Spinal cord (tissue), 10 donors: ENCODE results near the gene ANKRD6. TPM values are rescaled to one million over a fixed set of nuclear protein-coding genes. Genes with fewer than 3 reads are reported as not detected.

Source experiments
- DNase-seq, 6 donors: peaks; one replicate each; pipeline versions ENCODE4 v3.0.0 to v3.0.0-alpha.2; 2013 to 2015; ENCODE audit warnings: low spot score in 6 of 6, low read depth in 4 of 6
- H3K27ac ChIP-seq: one replicate; pipeline ENCODE4 v1.5.1; 2013; ENCODE audit warnings: low read depth, low read length, control low read depth
- H3K27me3 ChIP-seq: one replicate; pipeline ENCODE4 v1.6.1; 2013; ENCODE audit warnings: low read length; ENCODE audit not compliant: control insufficient read depth, insufficient read depth
- H3K36me3 ChIP-seq: one replicate; pipeline ENCODE4 v1.6.1; 2013; ENCODE audit warnings: low read length; ENCODE audit not compliant: control insufficient read depth, insufficient read depth
- H3K4me1 ChIP-seq: one replicate; pipeline ENCODE4 v1.6.1; 2013; ENCODE audit warnings: low read length; ENCODE audit not compliant: control insufficient read depth, insufficient read depth
- H3K4me3 ChIP-seq: one replicate; pipeline ENCODE4 v1.5.1; 2013; ENCODE audit warnings: low read depth, low read length, control low read depth
- H3K9me3 ChIP-seq: one replicate; pipeline ENCODE4 v1.6.1; 2013; ENCODE audit warnings: low read length; ENCODE audit not compliant: control insufficient read depth, insufficient read depth
- WGBS: methylation state at CpG from one replicate; pipeline ENCODE4 v1.1.5; 2013; ENCODE audit warnings: missing lambda C conversion rate; ENCODE audit not compliant: insufficient coverage; 5-methylcytosine and 5-hydroxymethylcytosine counted together
- polyA plus RNA-seq, 2 donors: library from polyadenylated mRNA; unstranded; fragments of 120-200 nt; gene quantifications; one replicate each; pipeline ENCODE4 v1.2.1, GENCODE V29; 2013; ENCODE audit not compliant: insufficient read length in 2 of 2
- total RNA-seq, 2 donors: library from RNA; depleted of rRNA in 1 of 2; stranded (reverse); fragments of 120-200 nt in 1 of 2; fragments of >200 nt in 1 of 2; gene quantifications; one replicate each; pipeline versions ENCODE4 v1.2.3 to v1.2.4, GENCODE V29; 2013 to 2014
- donor health status: healthy.

Gene ANKRD6
- total and polyA plus RNA-seq, 4 donors, result 44.5 to 68.3 (median 52.9) TPM

GRCh38 chr6:89398762-89399525, 34.0 kb upstream of the ANKRD6 start:
- no peak overlapping the region for H3K4me3 ChIP-seq
- H3K9me3 ChIP-seq, result no peaks in the 10 kb centered on the region
- no peaks in the 10 kb centered on the region for H3K36me3 ChIP-seq
- no peak overlapping the region for H3K27ac ChIP-seq
- peaks cover 10% of the 10 kb centered on the region for H3K4me1 ChIP-seq
- H3K27me3 ChIP-seq, result no peaks in the 10 kb centered on the region
- peak in 1 of 6 donors; percentile 23 for DNase-seq
- 80% methylated on average over 1 of the region's 7 CpGs for WGBS

- Histone ChIP-seq H3K4me1 (peaks cover 10% of the 10 kb centered on the region), H3K27ac (no peak overlapping the region), H3K4me3 (no peak overlapping the region), H3K36me3 (no peaks in the 10 kb centered on the region), H3K27me3 (no peaks in the 10 kb centered on the region), H3K9me3 (no peaks in the 10 kb centered on the region)
- 90% methylated on average over 2 of the region's 3 CpGs for WGBS
- DNase-seq, result no peak
These were observed 32.9 kb upstream of the ANKRD6 start for GRCh38 chr6:89400050-89400449.

- Histone ChIP-seq H3K27me3 (no peaks in the 10 kb centered on the region), H3K4me1 (peaks cover 15% of the 10 kb centered on the region), H3K9me3 (no peaks in the 10 kb centered on the region), H3K27ac (no peak overlapping the region), H3K4me3 (no peak overlapping the region), H3K36me3 (no peaks in the 10 kb centered on the region)
- DNase-seq, result peak in 2 of 6 donors; percentile 14 to 49
- 23% methylated on average over 2 of the region's 6 CpGs for WGBS
These were observed 32.0 kb upstream of the ANKRD6 start for GRCh38 chr6:89400912-89401399.

DNA sequence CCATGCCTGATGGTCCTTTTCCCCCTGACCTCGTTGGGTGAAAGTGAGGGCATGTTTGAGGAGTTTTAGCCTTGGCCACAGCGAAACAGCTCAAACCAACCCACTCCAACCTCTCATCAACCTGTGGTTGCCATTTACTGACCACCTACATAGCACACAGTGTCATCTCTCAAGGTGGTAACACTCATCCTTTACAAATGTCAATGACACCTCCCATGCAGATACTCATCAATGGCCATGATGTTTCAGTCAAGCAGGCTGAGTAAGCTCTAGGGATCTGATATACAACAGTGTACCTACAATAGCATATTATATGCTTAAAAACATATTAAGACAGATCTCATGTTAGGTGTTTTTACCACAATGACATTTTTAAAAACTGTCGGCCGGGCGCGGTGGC, 30.2 kb upstream of the ANKRD6 start:
- Histone ChIP-seq H3K4me1 (peaks cover 23% of the 10 kb centered on the region), H3K27me3 (no peaks in the 10 kb centered on the region), H3K9me3 (no peaks in the 10 kb centered on the region), H3K36me3 (no peaks in the 10 kb centered on the region), H3K27ac (no peak overlapping the region), H3K4me3 (no peak overlapping the region)
- WGBS, result 100% methylated on average over 5 of the region's 6 CpGs
- no peak for DNase-seq

GRCh38 chr6:89404512-89404911, 28.4 kb upstream of the ANKRD6 start:
- WGBS, result 33% methylated on average over 1 of the region's 3 CpGs

GRCh38 chr6:89406141-89406540, 26.8 kb upstream of the ANKRD6 start:
- no peak for DNase-seq
- H3K36me3 ChIP-seq, result no peaks in the 10 kb centered on the region
- H3K27ac ChIP-seq, result no peak overlapping the region
- no peak overlapping the region for H3K4me3 ChIP-seq
- no peaks in the 10 kb centered on the region for H3K27me3 ChIP-seq
- H3K4me1 ChIP-seq, result peaks cover 28% of the 10 kb centered on the region
- 78% methylated on average over 6 of the region's 10 CpGs for WGBS
- no peaks in the 10 kb centered on the region for H3K9me3 ChIP-seq

More at GRCh38 chr6:89404512-89404911, 28.4 kb upstream of the ANKRD6 start:
- Histone ChIP-seq H3K4me1 (peaks cover 27% of the 10 kb centered on the region), H3K27ac (no peak overlapping the region), H3K27me3 (no peaks in the 10 kb centered on the region), H3K36me3 (no peaks in the 10 kb centered on the region), H3K9me3 (no peaks in the 10 kb centered on the region), H3K4me3 (no peak overlapping the region)
- no peak for DNase-seq

GRCh38 chr6:89409461-89410035, 23.4 kb upstream of the ANKRD6 start:
- 52% methylated on average over 5 of the region's 7 CpGs for WGBS
- peak overlapping the region; percentile 36 for H3K27ac ChIP-seq
- peak overlapping the region; percentile 73 for H3K4me3 ChIP-seq

DNA sequence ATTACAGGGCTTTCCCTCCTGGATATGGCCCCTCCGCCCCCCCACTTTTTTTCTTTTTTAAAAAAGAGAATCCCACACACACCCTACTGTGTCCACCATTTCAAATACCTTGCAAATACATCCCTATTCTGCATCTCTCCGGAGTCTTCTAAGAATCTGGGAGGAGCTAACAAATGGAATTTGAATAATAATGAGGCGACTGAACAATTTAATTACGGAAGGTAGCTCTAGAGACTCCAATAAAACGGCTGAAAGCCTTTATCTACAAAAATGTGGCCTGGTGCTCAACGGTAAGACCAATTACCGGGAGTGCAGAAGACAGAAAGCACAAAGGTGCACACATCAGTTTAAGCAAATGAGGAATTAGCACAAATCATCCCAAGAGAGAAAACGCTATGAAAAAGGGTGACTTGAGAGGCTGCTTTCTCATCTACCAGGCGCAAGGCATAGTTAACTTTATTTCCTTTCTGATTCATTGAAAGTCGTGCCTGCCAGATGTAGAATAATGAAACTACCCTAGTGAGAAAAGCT, 22.7 kb upstream of the ANKRD6 start:
- peak overlapping the region; percentile 73 for H3K4me3 ChIP-seq
- H3K36me3 ChIP-seq, result no peaks in the 10 kb centered on the region
- no peaks in the 10 kb centered on the region for H3K27me3 ChIP-seq
- no peaks in the 10 kb centered on the region for H3K9me3 ChIP-seq
- DNase-seq, result peak in 2 of 6 donors; percentile 16 to 72
- H3K27ac ChIP-seq, result peak overlapping the region; percentile 36
- peaks cover 35% of the 10 kb centered on the region for H3K4me1 ChIP-seq
- WGBS, result 7% methylated on average over 4 of the region's 10 CpGs

More at GRCh38 chr6:89409461-89410035, 23.4 kb upstream of the ANKRD6 start:
- no peak for DNase-seq
- no peaks in the 10 kb centered on the region for H3K27me3 ChIP-seq
- H3K9me3 ChIP-seq, result no peaks in the 10 kb centered on the region
- H3K36me3 ChIP-seq, result no peaks in the 10 kb centered on the region
- peaks cover 38% of the 10 kb centered on the region for H3K4me1 ChIP-seq

DNA sequence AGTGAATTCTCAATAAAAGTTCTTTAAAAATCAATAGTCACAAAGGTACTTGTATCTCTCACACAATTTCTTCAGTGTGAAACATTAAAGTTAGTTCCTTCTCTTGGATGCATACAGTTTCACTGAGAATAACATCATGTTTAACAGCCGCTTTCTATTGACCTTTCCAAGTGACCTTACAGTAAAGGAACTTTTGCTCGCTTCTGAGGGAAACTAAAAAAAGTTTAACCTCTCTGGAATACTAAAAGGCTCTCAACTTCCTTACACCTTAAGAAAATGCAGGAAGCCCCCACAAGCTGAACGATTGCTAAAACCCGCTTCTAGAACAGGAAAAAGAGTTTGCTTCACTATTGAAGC, 22.2 kb upstream of the ANKRD6 start:
- Histone ChIP-seq H3K36me3 (no peaks in the 10 kb centered on the region), H3K4me3 (peak overlapping the region; percentile 73), H3K27ac (peak overlapping the region; percentile 74), H3K27me3 (no peaks in the 10 kb centered on the region), H3K9me3 (no peaks in the 10 kb centered on the region), H3K4me1 (peaks cover 33% of the 10 kb centered on the region)
- peak in 2 of 6 donors; percentile 46 to 64 for DNase-seq
- 0% methylated on average over 3 of the region's 4 CpGs for WGBS
